Hematopoietic multipotent progenitor cell (in vitro differentiated cells): ENCODE results near the gene MAP6. TPM values are rescaled to one million over a fixed set of nuclear protein-coding genes. Genes with fewer than 3 reads are reported as not detected.

ENCODE experiments used
- DNase-seq, 3 donors: peaks; one replicate each; pipeline ENCODE4 v3.0.0-alpha.2; 2011 to 2015; ENCODE audit warnings: low read depth in 2 of 3, low spot score in 2 of 3
- total RNA-seq: library from RNA; depleted of rRNA; stranded (reverse); fragments of >200 nt; gene quantifications from one replicate; pipeline ENCODE4 v1.2.3, GENCODE V29; 2012

MAP6 gene
- total RNA-seq, 1 donor = under 0.01 TPM

GRCh38 chr11:75571625-75572024, 97.2 kb downstream of the MAP6 start:
- no peak for DNase-seq

- DNase-seq = no peak
Measured at GRCh38 chr11:75570559-75571139, 98.2 kb downstream of the MAP6 start.

GRCh38 chr11:75568616-75569219, 100.1 kb downstream of the MAP6 start:
- DNase-seq = no peak

DNA sequence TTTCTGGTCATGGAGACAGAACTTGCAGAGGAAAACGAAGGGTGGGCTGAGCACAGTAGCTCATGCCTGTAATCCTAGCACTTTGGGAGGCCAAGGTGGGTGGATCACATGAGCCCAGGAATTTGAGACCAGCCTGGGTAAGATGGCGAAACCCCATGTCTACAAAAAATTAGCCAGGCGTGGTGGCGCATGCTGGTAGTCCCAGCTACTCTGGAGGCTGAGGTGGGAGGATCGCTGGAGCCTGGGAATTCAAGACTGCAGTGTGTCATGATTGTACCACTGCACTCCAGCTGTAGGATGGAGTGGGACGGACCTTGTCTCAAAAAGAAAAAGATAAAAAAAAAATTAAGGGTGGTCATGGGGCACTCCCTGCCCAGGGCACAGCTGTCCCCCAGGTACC, 100.9 kb downstream of the MAP6 start:
- DNase-seq = no peak

- no peak for DNase-seq
Measured at GRCh38 chr11:75566763-75567279, 102.0 kb downstream of the MAP6 start.

DNA sequence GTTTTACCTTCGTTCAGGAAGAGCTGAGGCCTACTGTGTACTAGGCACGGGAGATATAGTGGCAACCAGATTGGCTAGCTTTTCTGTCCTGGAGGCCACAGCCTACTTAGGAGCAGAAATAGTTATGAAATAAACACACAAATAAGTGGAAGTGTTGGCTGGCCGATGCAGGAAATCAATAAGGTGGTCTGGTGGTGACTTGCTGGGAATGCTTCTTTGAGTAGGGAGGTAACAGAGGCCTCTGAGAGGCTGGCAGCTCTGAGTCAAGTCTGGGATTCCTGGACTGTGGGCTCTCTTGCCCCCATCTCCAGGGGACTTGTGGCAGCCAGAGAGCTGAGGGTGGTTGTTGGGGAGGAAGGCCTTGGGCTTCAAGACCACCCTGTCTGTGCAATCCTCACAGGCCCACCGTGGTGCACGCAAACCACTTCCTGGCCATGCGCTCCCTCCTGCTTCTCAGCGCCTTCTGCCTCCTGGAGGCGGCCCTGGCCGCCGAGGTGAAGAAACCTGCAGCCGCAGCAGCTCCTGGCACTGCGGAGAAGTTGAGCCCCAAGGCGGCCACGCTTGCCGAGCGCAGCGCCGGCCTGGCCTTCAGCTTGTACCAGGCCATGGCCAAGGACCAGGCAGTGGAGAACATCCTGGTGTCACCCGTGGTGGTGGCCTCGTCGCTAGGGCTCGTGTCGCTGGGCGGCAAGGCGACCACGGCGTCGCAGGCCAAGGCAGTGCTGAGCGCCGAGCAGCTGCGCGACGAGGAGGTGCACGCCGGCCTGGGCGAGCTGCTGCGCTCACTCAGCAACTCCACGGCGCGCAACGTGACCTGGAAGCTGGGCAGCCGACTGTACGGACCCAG, 102.7 kb downstream of the MAP6 start:
- no peak for DNase-seq

- DNase-seq = no peak
Measured at GRCh38 chr11:75565221-75565814, 103.5 kb downstream of the MAP6 start.

GRCh38 chr11:75563978-75564552, 104.8 kb downstream of the MAP6 start:
- no peak for DNase-seq

DNA sequence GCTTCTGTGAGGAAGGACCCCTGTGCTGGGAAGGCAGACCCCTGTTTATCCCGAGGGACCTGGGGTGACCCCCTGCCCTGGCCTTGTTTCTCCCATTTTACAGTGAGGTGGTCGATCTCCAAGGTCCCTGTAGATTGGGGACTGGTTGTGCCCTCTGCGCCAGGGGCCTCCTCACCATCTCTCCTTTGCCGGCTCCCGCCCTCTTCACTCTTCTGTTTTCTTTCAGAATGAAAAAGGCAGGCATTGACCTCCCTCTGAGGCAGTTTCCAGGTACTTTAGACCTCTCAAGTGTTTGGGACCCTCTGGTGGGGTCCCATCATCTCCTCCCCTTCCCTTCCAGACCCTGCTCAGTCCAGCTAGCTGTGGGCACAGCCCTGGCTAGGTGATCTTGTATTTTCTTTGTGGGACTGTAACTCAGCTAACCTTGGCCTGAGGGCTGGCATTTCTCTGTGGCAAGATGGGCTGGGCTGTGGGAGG, 105.3 kb downstream of the MAP6 start:
- no peak for DNase-seq

- no peak for DNase-seq
Measured at GRCh38 chr11:75562836-75563484, 105.9 kb downstream of the MAP6 start.

GRCh38 chr11:75562048-75562835, 106.6 kb downstream of the MAP6 start, which contains the start of gene SERPINH1:
TSS of gene SERPINH1 (plus strand) at chr11:75562253. CDS start at chr11:75566350, 4,097 bp downstream.
- peak; percentile 23 to 47 (median 43) for DNase-seq

GRCh38 chr11:75561426-75562047, 107.3 kb downstream of the MAP6 start:
- peak in 1 of 3 donors; percentile 9 for DNase-seq

DNA sequence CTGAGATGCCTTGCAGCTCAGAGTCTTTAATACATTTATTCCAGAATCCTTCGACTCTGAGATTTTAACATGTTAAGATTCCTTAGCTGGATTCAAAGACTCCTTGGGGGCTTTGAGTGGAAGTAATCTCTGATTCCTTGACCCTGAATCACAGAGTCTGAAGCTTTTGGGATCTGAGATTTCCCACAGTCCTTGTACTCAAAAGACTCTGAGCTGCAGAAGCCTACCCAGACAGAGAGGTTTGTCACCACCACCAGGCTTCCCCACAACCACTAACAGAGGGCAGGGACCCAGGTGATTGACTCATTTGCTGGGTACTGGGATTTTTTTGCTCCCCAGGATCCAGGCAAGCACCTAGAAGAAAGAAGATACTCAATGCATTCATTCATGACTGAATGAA, 108.2 kb downstream of the MAP6 start:
- DNase-seq = no peak

DNA sequence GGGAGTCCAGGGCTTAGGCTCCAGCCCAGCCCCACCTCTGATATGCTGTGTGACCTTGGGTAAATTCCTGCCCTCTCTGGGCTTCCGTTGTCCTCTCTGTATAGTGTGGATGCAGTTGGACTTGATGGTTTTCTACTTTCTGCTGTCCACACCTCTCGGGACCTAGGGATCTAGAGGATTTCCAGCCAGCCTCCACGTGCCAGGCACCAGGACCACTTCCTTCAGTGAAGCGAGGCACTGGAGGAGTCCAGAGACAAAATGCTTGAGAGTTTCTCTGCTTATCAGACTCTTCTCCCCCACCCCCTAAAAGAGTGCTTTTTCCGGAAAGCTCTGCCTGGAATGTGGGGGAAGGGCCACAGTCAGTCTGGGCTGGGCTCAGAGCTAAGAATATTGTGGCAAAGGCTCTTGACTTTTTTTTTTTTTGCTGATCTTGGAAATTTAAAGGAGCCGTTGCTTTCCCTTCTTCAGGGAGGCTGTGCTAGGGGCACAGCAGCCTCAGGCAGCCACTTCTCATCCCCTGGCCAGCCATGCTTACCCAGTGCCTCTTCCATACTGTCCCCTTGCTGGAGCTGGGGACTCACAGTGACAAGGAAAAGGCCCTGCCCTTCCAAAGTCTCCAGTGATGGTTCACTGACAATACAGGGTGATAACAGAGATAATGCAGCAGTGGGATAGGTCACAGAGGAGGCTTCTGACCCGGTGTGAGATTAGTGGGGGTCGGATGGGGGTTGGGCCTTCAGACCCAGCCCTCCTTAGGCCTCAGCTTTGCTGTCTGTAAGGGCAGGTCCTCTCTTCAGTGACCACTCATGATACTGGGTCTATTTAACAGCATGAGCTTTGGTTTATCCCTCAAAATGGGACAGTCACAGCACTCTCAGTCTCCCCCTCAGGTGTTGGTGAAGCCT, 109.6 kb downstream of the MAP6 start:
- DNase-seq = no peak

DNA sequence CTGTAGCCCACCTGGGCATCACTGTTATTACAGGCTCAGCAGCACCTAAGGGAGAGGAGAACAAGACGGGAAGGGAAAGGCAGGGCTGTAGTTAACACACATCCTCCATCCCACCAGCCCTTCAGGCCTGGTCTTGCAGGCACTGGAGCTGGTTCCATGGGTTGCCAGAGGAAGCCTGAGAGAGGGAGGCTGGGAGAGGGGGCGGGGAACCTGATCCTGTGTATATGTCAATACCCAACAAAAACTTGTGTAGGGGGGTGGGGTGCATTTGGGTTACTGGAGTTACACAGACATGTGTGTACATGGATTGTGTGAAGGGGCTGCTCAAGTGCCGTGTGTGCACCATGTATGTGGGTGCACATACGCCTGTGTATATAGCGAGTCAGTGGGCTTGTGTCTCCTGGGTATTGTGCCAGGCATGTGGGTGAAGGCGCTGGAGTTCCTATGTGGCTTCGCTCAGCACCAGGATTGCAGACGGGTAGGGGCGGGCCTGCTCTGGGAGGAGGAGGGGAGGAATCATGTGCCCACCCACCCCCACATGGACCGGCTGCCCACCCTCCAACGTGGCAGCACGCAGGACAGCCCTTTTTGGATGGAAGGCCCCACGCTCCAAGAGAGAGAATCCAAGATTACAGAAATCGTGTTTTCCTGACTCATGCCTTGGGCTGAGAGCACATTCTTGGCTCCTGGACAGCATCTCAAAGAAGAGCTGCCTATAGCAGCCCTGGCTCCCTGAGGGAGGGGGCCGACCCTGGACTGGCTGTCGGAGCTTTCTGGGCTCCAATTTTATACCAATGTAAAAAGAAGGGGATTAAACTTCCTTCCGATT, 111.0 kb downstream of the MAP6 start:
- no peak for DNase-seq

DNA sequence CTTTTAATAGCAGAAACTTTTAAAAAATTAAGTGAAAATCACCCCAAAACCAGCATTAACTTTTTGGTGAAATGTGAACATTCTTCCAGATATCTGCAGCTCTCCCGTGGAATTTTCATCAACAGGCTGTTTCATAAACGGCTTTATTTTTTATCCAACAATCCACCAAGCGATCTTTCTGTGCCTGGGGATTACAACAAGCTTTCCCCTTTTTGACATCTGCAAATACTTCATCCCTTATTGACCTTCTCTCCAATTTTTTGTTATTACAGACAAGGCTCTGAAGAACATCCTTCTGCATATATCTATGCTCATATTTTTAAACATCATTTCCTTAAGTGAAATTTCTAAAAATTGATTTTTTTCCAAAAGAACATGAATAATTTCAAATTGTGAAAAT, 112.6 kb downstream of the MAP6 start:
- DNase-seq = no peak
